ENCODE measurements around the gene ECSCR.
A peak's percentile ranks its signal among the peaks of the same experiment; 100 is the strongest.

Gene ECSCR

GRCh38 chr5:139474890-139475791 is 12.6 kb upstream of the ECSCR start:
- no peak for DNase-seq (ENCODE audit: low read depth)

DNA sequence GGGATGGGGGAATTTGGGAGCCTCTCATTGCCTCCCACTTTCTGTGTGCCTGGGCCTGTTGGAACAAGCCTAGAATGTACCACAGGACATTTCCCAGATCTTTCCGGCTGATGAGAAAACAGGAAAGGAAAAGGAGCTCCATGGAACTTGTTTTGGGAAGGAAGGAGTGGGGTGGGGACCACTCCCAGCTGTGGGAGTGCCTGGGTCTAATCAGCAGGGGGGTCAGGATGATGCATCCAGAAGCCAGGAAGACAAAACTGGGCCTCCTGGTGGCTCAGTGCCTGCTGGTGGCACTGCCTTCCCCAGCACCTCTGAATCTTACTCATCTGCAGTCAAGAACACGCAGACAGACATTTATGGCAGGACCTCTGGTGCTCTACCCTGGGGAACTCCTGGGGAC is 11.0 kb upstream of the ECSCR start:
- DNase-seq (ENCODE audit: low read depth): no peak

DNA sequence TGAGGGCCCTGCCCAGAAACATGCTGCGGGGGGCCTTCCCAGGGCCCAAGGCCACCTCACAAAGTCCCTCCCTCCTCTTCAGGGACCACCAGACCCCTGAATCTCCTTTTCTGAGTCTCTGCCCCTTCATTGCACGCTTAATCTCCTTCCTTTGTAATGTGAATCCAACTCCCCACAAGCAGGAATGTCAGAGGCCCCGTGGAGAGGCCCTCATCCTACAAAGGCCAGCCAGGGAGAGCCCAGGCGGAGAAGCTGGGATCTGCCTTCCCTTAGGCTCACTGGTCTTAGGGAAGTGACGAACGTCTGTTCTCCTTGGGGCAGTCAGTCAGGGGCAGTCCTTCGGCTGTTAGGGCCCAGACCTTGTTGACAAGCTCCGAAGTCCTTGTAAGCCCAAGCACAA is 10.6 kb upstream of the ECSCR start:
- no peak for DNase-seq (ENCODE audit: low read depth)

GRCh38 chr5:139472386-139473030 is 10.0 kb upstream of the ECSCR start:
- no peak for DNase-seq (ENCODE audit: low read depth)

GRCh38 chr5:139470821-139471300 is 8.3 kb upstream of the ECSCR start, which contains the start of gene SMIM33:
Gene SMIM33 (plus strand): TSS chr5:139471004. CDS start chr5:139471122, 118 bp downstream.
- no peak for DNase-seq (ENCODE audit: low read depth)

GRCh38 chr5:139468421-139468931 is 5.9 kb upstream of the ECSCR start:
- no peak for DNase-seq (ENCODE audit: low read depth)

GRCh38 chr5:139461698-139462097 is 845 bp downstream of the ECSCR start:
- DNase-seq (ENCODE audit: low read depth): no peak

GRCh38 chr5:139461176-139461575 is 1.4 kb downstream of the ECSCR start:
- no peak for DNase-seq (ENCODE audit: low read depth)

DNA sequence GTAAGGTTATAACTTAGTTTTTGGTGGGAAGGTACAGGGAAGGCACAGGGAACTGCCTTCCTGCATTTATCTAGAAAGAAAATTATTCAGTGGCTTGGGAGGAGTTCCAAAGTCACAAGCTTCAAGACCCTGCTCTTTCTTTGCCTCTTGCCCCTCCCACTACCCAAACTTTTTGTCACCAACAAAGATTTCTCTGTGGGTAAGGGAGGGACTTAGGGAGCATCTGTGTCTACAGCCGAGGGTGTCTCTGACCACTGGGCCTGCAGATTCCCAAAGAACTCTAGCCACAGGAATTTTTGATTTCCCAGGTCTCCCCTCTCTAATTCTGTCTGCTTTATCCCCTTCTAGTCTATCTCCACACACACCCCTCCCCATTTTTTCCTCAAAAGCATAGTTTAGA is 2.1 kb downstream of the ECSCR start:
- no peak for DNase-seq (ENCODE audit: low read depth)

DNA sequence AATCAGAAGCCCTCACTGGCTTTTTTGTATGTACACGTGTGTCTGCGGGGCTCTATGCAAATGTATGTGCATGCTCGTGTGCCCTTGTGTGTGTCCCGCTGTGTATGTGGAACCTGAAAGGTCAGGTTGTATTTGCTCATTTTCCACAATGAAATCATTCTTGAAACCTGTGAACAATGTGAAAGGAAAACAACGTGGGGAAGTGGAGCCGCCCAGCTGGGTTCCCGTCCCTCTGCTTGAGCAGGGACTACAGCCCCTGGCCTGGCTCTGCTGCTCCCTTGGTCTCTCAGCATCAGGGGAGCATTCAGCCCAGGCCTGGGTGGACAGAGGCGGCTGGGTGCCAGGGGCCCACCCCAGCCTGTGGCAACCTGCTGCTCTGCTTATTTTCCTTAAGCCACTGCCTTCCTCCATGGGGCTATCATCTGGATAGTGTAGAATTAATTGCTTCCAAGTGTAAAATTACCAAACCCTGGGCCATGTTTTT is 3.0 kb downstream of the ECSCR start:
- no peak for DNase-seq (ENCODE audit: low read depth)

- DNase-seq (ENCODE audit: low read depth): peak; percentile 71
Measured at GRCh38 chr5:139458580-139459407, 3.7 kb downstream of the ECSCR start.

GRCh38 chr5:139457653-139458306 is 4.8 kb downstream of the ECSCR start:
- DNase-seq (ENCODE audit: low read depth): no peak

DNA sequence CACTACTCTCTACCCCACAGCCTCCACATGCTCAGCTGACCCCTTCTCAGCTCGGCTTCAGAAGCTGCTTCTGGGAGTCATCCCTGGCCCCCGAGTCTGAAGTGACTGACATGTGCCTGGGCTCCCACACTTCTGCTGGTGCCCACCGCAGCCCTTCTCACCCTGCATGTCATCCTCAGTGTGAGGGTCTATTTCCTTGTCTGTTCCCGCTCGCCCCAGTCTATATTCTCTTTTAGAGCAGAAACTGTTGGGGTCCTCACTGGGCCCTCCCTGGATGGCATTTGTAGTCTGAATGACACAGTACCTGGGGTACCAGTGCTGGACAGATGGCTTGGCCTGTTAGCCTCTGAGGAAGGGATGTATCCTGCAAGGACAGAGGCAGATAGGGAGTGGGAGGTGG is 5.3 kb downstream of the ECSCR start:
- DNase-seq (ENCODE audit: low read depth): no peak

GRCh38 chr5:139456776-139457175 is 5.8 kb downstream of the ECSCR start:
- no peak for DNase-seq (ENCODE audit: low read depth)

DNA sequence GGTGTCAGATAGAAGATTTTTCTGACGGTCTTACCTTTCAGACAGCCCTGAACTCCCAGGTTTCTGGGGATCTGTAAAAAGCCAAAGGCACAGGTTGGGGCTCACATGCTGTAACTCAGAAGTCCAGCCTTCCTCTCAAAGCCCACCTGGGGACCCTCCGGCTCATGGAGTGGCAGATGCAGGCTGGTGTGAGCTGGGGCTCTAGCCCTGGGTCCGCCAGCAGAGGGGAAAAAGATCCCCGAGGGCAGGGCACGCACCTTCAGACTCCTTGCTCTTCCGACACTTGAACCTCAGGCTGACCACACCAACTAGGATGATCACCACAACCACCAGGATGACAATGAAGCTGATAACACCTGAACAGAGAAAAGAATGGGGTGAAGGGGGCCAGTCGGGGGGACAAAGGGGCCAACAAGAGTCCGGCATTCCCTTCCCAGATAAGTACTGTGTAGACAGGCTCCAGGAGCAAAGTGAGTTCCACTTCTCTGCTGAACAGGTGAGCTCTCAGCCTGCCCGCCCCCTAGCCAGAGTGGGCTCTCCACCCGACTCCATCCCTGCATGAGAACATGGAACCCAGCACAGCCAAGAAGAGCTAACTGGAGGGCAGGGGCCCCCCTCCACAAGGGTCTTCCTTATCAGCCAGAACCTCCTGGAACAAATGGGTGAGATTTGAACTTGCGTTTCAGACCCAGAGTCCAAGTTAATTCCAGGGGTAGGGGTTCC is 7.8 kb downstream of the ECSCR start:
- no peak for DNase-seq (ENCODE audit: low read depth)

GRCh38 chr5:139453683-139454567 is 8.6 kb downstream of the ECSCR start:
- peak; percentile 53 for DNase-seq (ENCODE audit: low read depth)

DNA sequence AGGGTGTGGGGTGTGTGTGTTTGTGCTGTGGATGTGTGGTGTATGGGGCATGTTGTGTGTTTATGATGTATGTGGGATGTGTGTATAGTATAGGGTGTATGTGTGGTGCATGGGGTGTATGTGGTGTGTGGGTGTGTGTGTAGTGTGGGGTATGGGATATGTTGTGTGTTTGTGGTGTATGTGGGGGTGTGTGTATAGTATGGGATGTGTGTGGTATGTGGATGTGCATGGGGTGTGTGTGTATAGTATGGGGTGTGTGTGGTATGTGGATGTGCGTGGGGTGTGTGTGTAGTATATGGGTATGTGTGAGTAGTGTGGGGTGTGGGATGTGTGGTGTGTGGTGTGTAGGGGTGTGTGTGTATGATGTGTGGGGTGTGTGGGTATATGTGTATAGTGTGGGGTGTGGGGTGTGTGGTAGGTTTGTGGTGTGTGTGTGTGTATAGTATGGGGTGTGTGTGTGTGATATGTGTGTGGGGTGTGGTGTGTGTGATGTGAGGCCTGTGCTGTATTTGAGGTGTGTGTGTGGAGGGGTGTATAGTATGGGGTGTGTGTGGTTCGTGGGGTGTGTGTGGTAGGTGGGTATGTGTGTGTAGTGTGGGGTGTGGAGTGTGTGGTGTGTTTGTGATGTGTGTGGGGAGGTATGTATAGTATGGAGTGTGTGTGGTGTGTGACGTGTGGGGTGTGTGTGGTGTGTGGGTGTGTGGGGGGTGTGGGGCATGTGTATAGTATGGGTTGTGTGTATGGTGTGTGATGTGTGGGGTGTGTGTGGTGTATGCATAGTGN is 10.5 kb downstream of the ECSCR start:
- no peak for DNase-seq (ENCODE audit: low read depth)

- DNase-seq (ENCODE audit: low read depth): no peak
Measured at GRCh38 chr5:139451176-139451575, 11.4 kb downstream of the ECSCR start.

Measured in stimulated activated CD4-positive, alpha-beta T cell treated with anti-CD3 and anti-CD28 coated beads, Interleukin-2, amount 100 ng/mL, for 4 hours (primary cell).